ENCODE data around the gene ZNF580. TPM values are rescaled to one million over a fixed set of nuclear protein-coding genes. Genes with fewer than 3 reads are reported as not detected.
A peak's percentile ranks its signal among the peaks of the same experiment; 100 is the strongest.

ZNF580 gene
- total RNA-seq, 1 donor, result 6.5 TPM

GRCh38 chr19:55642153-55643002 lies 1.6 kb downstream of the ZNF580 start:
- Histone ChIP-seq H3K27me3 (ENCODE audit: insufficient read depth, low read length) (no peaks in the 10 kb centered on the region), H3K4me1 (ENCODE audit: insufficient read depth, low read length) (peaks cover 27% of the 10 kb centered on the region), H3K79me2 (ENCODE audit: insufficient read depth, low read length) (peaks cover 46% of the 10 kb centered on the region), H3K36me3 (ENCODE audit: insufficient read depth, low read length) (peaks cover 15% of the 10 kb centered on the region), H3K4me3 (ENCODE audit: insufficient read depth, low read length) (peak overlapping the region; percentile 85), H3K27ac (ENCODE audit: low read depth, low read length) (peak overlapping the region; percentile 72), H3K4me2 (ENCODE audit: insufficient read depth, low read length) (peak overlapping the region; percentile 98), H3K9me3 (ENCODE audit: low read depth, low read length) (no peaks in the 10 kb centered on the region), H4K20me1 (ENCODE audit: insufficient read depth, low read length) (no peaks in the 10 kb centered on the region), H2AFZ (ENCODE audit: low read length) (no peak overlapping the region)
- DNase-seq (ENCODE audit: insufficient read length, low spot score, missing footprints), result peak; percentile 95
- TF ChIP-seq CTCF (IDR thresholded peaks at IDR 0.05; ENCODE audit: extremely low read depth, low read depth, low read length), result no peak

GRCh38 chr19:55643003-55643886 lies 2.4 kb downstream of the ZNF580 start, which contains the start of gene ZNF581:
TSS of gene ZNF581 (plus strand) at chr19:55643649. CDS start at chr19:55644572, 923 bp downstream.
- Histone ChIP-seq H3K27me3 (ENCODE audit: insufficient read depth, low read length) (no peaks in the 10 kb centered on the region), H3K4me2 (ENCODE audit: insufficient read depth, low read length) (peak within 1 kb of the TSS; percentile 98), H3K9me3 (ENCODE audit: low read depth, low read length) (no peaks in the 10 kb centered on the region), H3K79me2 (ENCODE audit: insufficient read depth, low read length) (peaks cover 42% of the 10 kb centered on the region), H3K27ac (ENCODE audit: low read depth, low read length) (peak within 1 kb of the TSS; percentile 72), H3K4me1 (ENCODE audit: insufficient read depth, low read length) (peaks cover 32% of the 10 kb centered on the region), H3K36me3 (ENCODE audit: insufficient read depth, low read length) (peaks cover 15% of the 10 kb centered on the region), H4K20me1 (ENCODE audit: insufficient read depth, low read length) (no peaks in the 10 kb centered on the region), H2AFZ (ENCODE audit: low read length) (peak within 1 kb of the TSS; percentile 59), H3K4me3 (ENCODE audit: insufficient read depth, low read length) (peak within 1 kb of the TSS; percentile 85)
- no peak for TF ChIP-seq CTCF (IDR thresholded peaks at IDR 0.05; ENCODE audit: extremely low read depth, low read depth, low read length)
- DNase-seq (ENCODE audit: insufficient read length, low spot score, missing footprints), result peak; percentile 99

- no peaks in the 10 kb centered on the region for H4K20me1 ChIP-seq (ENCODE audit: insufficient read depth, low read length)
- no peaks in the 10 kb centered on the region for H3K27me3 ChIP-seq (ENCODE audit: insufficient read depth, low read length)
- peak overlapping the region; percentile 85 for H3K4me3 ChIP-seq (ENCODE audit: insufficient read depth, low read length)
- H3K4me1 ChIP-seq (ENCODE audit: insufficient read depth, low read length), result peaks cover 36% of the 10 kb centered on the region
- H3K4me2 ChIP-seq (ENCODE audit: insufficient read depth, low read length), result peak overlapping the region; percentile 98
- no peaks in the 10 kb centered on the region for H3K9me3 ChIP-seq (ENCODE audit: low read depth, low read length)
- peak overlapping the region; percentile 72 for H3K27ac ChIP-seq (ENCODE audit: low read depth, low read length)
- peaks cover 38% of the 10 kb centered on the region for H3K79me2 ChIP-seq (ENCODE audit: insufficient read depth, low read length)
- H3K36me3 ChIP-seq (ENCODE audit: insufficient read depth, low read length), result peaks cover 15% of the 10 kb centered on the region
- TF ChIP-seq CTCF (IDR thresholded peaks at IDR 0.05; ENCODE audit: extremely low read depth, low read depth, low read length), result no peak
- H2AFZ ChIP-seq (ENCODE audit: low read length), result no peak overlapping the region
- peak; percentile 93 for DNase-seq (ENCODE audit: insufficient read length, low spot score, missing footprints)
These were observed 3.0 kb downstream of the ZNF580 start for GRCh38 chr19:55643887-55644176.
